Liver (tissue), 9 donors: ENCODE measurements around the gene PRIM1. TPM values are rescaled to one million over a fixed set of nuclear protein-coding genes. Genes with fewer than 3 reads are reported as not detected.

ENCODE experiments used
- DNase-seq: peaks from one replicate; pipeline ENCODE4 v3.0.0-alpha.2; 2017; ENCODE audit warnings: low spot score
- H3K27ac ChIP-seq, 2 donors: one replicate each; pipeline ENCODE4 v1.7.0; 2013; ENCODE audit warnings: inconsistent platforms in 2 of 2, low read length in 2 of 2, control low read depth in 1 of 2, low read depth in 1 of 2, mild to moderate bottlenecking in 1 of 2
- H3K27me3 ChIP-seq, 4 donors: one replicate each; pipeline versions ENCODE4 v1.6.1 to v1.7.0; 2013; ENCODE audit warnings: low read length in 3 of 4, inconsistent platforms in 1 of 4, mild to moderate bottlenecking in 1 of 4, moderate library complexity in 1 of 4; ENCODE audit not compliant: control insufficient read depth in 4 of 4, insufficient read depth in 4 of 4
- H3K36me3 ChIP-seq, 4 donors: one replicate each; pipeline versions ENCODE4 v1.6.1 to v1.7.0; 2013; ENCODE audit warnings: low read length in 3 of 4, mild to moderate bottlenecking in 3 of 4, low read depth in 1 of 4, moderate library complexity in 1 of 4; ENCODE audit not compliant: control insufficient read depth in 4 of 4, insufficient read depth in 3 of 4
- H3K4me1 ChIP-seq, 4 donors: one replicate each; pipeline versions ENCODE4 v1.6.1 to v1.7.0; 2013; ENCODE audit warnings: low read length in 3 of 4, mild to moderate bottlenecking in 3 of 4, moderate library complexity in 1 of 4; ENCODE audit not compliant: control insufficient read depth in 4 of 4, insufficient read depth in 4 of 4
- H3K4me3 ChIP-seq, 3 donors: one replicate each; pipeline versions ENCODE4 v1.6.1 to v1.7.0; 2013; ENCODE audit warnings: low read length in 3 of 3, control low read depth in 1 of 3, low read depth in 1 of 3, mild to moderate bottlenecking in 1 of 3
- H3K9ac ChIP-seq, 2 donors: one replicate each; pipeline ENCODE4 v1.7.0; 2013; ENCODE audit warnings: low read length in 2 of 2, mild to moderate bottlenecking in 2 of 2, moderate library complexity in 2 of 2, control low read depth in 1 of 2, low read depth in 1 of 2
- H3K9me3 ChIP-seq, 4 donors: one replicate each; pipeline versions ENCODE4 v1.6.1 to v1.7.0; 2013; ENCODE audit warnings: low read length in 3 of 4; ENCODE audit not compliant: control insufficient read depth in 4 of 4
- ATF3 ChIP-seq: IDR thresholded peaks from 2 replicates; pipeline ENCODE4 v1.6.1; 2016; ENCODE audit warnings: antibody characterized with exemption
- CTCF ChIP-seq: fragments of 150-350 bp; IDR thresholded peaks from 2 replicates; pipeline ENCODE4 v1.5.1; 2017; ENCODE audit warnings: improper control_type of control experiment, low read depth, low read length; ENCODE audit not compliant: missing input control
- EGR1 ChIP-seq, 2 donors: IDR thresholded peaks; 2 replicates each; pipeline ENCODE4 v1.6.1; 2016 to 2018; ENCODE audit warnings: antibody characterized with exemption in 2 of 2, low read depth in 2 of 2
- FOXA1 ChIP-seq: IDR thresholded peaks from 2 replicates; pipeline ENCODE4 v1.6.1; 2016; ENCODE audit warnings: antibody characterized with exemption
- FOXA2 ChIP-seq: IDR thresholded peaks from 2 replicates; pipeline ENCODE4 v1.6.1; 2016; ENCODE audit warnings: antibody characterized with exemption
- GABPA ChIP-seq, 2 donors: IDR thresholded peaks in 1 of 2; conservative IDR thresholded peaks in 1 of 2; 2 replicates each; pipeline ENCODE4 v1.6.1; 2016; ENCODE audit warnings: antibody characterized with exemption in 2 of 2, mild to moderate bottlenecking in 1 of 2, moderate library complexity in 1 of 2
- HNF4A ChIP-seq, 2 donors: conservative IDR thresholded peaks; 2 replicates each; pipeline ENCODE4 v1.6.1; 2016; ENCODE audit warnings: antibody characterized with exemption in 2 of 2, mild to moderate bottlenecking in 2 of 2
- HNF4G ChIP-seq: IDR thresholded peaks from 2 replicates; pipeline ENCODE4 v1.6.1; 2016; ENCODE audit warnings: antibody characterized with exemption
- JUND ChIP-seq, 2 donors: IDR thresholded peaks; 2 replicates each; pipeline ENCODE4 v1.6.1; 2016; ENCODE audit warnings: antibody characterized with exemption in 2 of 2
- MAX ChIP-seq: IDR thresholded peaks from 2 replicates; pipeline ENCODE4 v1.6.1; 2016; ENCODE audit warnings: antibody characterized with exemption
- NR2F2 ChIP-seq: IDR thresholded peaks from 2 replicates; pipeline ENCODE4 v1.6.1; 2016; ENCODE audit warnings: antibody characterized with exemption
- RAD21 ChIP-seq, 2 donors: IDR thresholded peaks; 2 replicates each; pipeline ENCODE4 v1.6.1; 2016; ENCODE audit warnings: antibody characterized with exemption in 2 of 2, mild to moderate bottlenecking in 2 of 2
- REST ChIP-seq: IDR thresholded peaks from 2 replicates; pipeline ENCODE4 v1.6.1; 2016; ENCODE audit warnings: antibody characterized with exemption, mild to moderate bottlenecking
- RXRA ChIP-seq, 2 donors: IDR thresholded peaks; 2 replicates each; pipeline ENCODE4 v1.6.1; 2017 to 2018; ENCODE audit warnings: antibody characterized with exemption in 2 of 2, mild to moderate bottlenecking in 1 of 2
- SP1 ChIP-seq: IDR thresholded peaks from 2 replicates; pipeline ENCODE4 v1.6.1; 2018; ENCODE audit warnings: antibody characterized with exemption, mild to moderate bottlenecking
- TAF1 ChIP-seq: conservative IDR thresholded peaks from 2 replicates; pipeline ENCODE4 v1.6.1; 2016; ENCODE audit warnings: antibody characterized with exemption, mild to moderate bottlenecking
- YY1 ChIP-seq: IDR thresholded peaks from 2 replicates; pipeline ENCODE4 v1.6.1; 2016; ENCODE audit warnings: antibody characterized with exemption, mild to moderate bottlenecking
- ZBTB33 ChIP-seq: IDR thresholded peaks from 2 replicates; pipeline ENCODE4 v1.6.1; 2016; ENCODE audit warnings: antibody characterized with exemption
- WGBS: extraction: QIAGEN DNeasy Blood & Tissue Kit; methylation state at CpG from one replicate; pipeline ENCODE4 v1.1.7; 2013; 5-methylcytosine and 5-hydroxymethylcytosine counted together
- polyA plus RNA-seq, 2 donors: library from polyadenylated mRNA; stranded (reverse) in 1 of 2; unstranded in 1 of 2; fragments of 200-250 nt in 1 of 2; fragments of >200 nt in 1 of 2; fragmentation: Nextera tagmentation in 1 of 2; extraction: Ambion mirVana in 1 of 2; gene quantifications; one replicate each; pipeline versions ENCODE4 v1.2.1 to v1.2.3, GENCODE V29; 2013 to 2015
- total RNA-seq, 2 donors: library from RNA; depleted of rRNA; stranded (reverse); fragments of >200 nt; gene quantifications; one replicate each; pipeline ENCODE4 v1.2.3, GENCODE V29; 2014
- donor health status: healthy.
- donor health status: healthy.
- donor health status: healthy.
- donor health status: healthy.
- donor health status: healthy.

Gene PRIM1
- total and polyA plus RNA-seq, 4 donors = 2.7 to 24.8 (median 5.4) TPM

- H3K4me3 ChIP-seq = no peak overlapping the region
- no peaks in the 10 kb centered on the region for H3K9me3 ChIP-seq
- no peak overlapping the region for H3K27ac ChIP-seq
- peaks cover 5 to 33% (median 15%) of the 10 kb centered on the region in 4 donors for H3K4me1 ChIP-seq
- no peak overlapping the region for H3K9ac ChIP-seq
- no peak for DNase-seq
- no peaks in the 10 kb centered on the region for H3K27me3 ChIP-seq
- WGBS = 94% methylated on average over 17 of the region's 17 CpGs
- TF ChIP-seq JUND (IDR thresholded peaks at IDR 0.05) (no peak), ZBTB33 (no peak), GABPA (IDR thresholded peaks at IDR 0.05 in 1 of 2, conservative IDR thresholded peaks at IDR 0.05 in 1 of 2) (no peak), FOXA1 (no peak), RAD21 (IDR thresholded peaks at IDR 0.05) (no peak), YY1 (no peak)
- peaks cover 2 to 19% (median 5%) of the 10 kb centered on the region in 4 donors for H3K36me3 ChIP-seq
These were observed 26.6 kb upstream of the PRIM1 start for GRCh38 chr12:56778756-56779155.

- Histone ChIP-seq H3K9ac (no peak overlapping the region), H3K27me3 (no peaks in the 10 kb centered on the region), H3K36me3 (peaks cover 2 to 25% (median 4%) of the 10 kb centered on the region in 4 donors), H3K4me3 (no peak overlapping the region), H3K27ac (no peak overlapping the region), H3K9me3 (no peaks in the 10 kb centered on the region), H3K4me1 (peaks cover 2 to 47% (median 24%) of the 10 kb centered on the region in 4 donors)
- over 99% methylated on average over 3 of the region's 3 CpGs for WGBS
- DNase-seq = no peak
- TF ChIP-seq CTCF (no peak), ATF3 (no peak), FOXA2 (no peak), HNF4A (conservative IDR thresholded peaks at IDR 0.05) (no peak), HNF4G (no peak), YY1 (no peak), ZBTB33 (no peak), GABPA (IDR thresholded peaks at IDR 0.05 in 1 of 2, conservative IDR thresholded peaks at IDR 0.05 in 1 of 2) (no peak), NR2F2 (no peak), EGR1 (IDR thresholded peaks at IDR 0.05; ENCODE audit: low read depth in 2 of 2) (no peak), RXRA (IDR thresholded peaks at IDR 0.05) (no peak), MAX (no peak), FOXA1 (no peak), JUND (IDR thresholded peaks at IDR 0.05) (no peak), SP1 (no peak), TAF1 (no peak), RAD21 (IDR thresholded peaks at IDR 0.05) (no peak), REST (no peak)
These were observed 24.5 kb upstream of the PRIM1 start for GRCh38 chr12:56776654-56777053.
